Activated naive CD4-positive, alpha-beta T cell treated with anti-CD3 and anti-CD28 coated beads, Interleukin-2, amount 50 U/mL, for 72 hours (primary cell): ENCODE measurements around the gene TMEM87B. TPM values are rescaled to one million over a fixed set of nuclear protein-coding genes. Genes with fewer than 3 reads are reported as not detected.
A peak's percentile ranks its signal among the peaks of the same experiment; 100 is the strongest.
"Not testable (repeated sequence)": the region's sequence is repeated elsewhere in the genome, so short reads cannot be mapped to it uniquely, and the experiment has no call there.

Source experiments
- ATAC-seq, 2 donors: fragments of 150-1000 bp; cut with Tn5 transposase; 2 replicates each; pipeline ENCODE4 v1.10.0; 2021; ENCODE audit warnings: mild to moderate bottlenecking in 2 of 2, moderate library complexity in 2 of 2
- DNase-seq, 2 donors: peaks; one replicate each; pipeline ENCODE4 v3.0.0; 2021 to 2022; ENCODE audit warnings: low spot score in 2 of 2
- H3K27ac Mint-ChIP-seq, 2 donors: one replicate each; pipeline ENCODE4 v1.8.0; 2022; ENCODE audit warnings: mild to moderate bottlenecking in 2 of 2, mixed read lengths in 2 of 2
- H3K36me3 Mint-ChIP-seq, 2 donors: one replicate each; pipeline ENCODE4 v1.8.0; 2022; ENCODE audit warnings: mixed read lengths in 2 of 2
- H3K9me3 Mint-ChIP-seq, 2 donors: one replicate each; pipeline ENCODE4 v1.8.0; 2022; ENCODE audit warnings: mixed read lengths in 2 of 2
- total RNA-seq, 2 donors: library from RNA; stranded (reverse); gene quantifications; one replicate each; pipeline ENCODE4 v1.2.3, GENCODE V29; 2022

The TMEM87B gene
- total RNA-seq, 2 donors from 2014 or later, result 16.8 to 26.2 TPM

- H3K36me3 Mint-ChIP-seq, result peaks cover 6 to 15% of the 10 kb centered on the region in 2 donors
- peaks cover 5 to 24% of the 10 kb centered on the region in 2 donors for H3K9me3 Mint-ChIP-seq
- DNase-seq (no peak), ATAC-seq (no peak)
- H3K27ac Mint-ChIP-seq, result no peak overlapping the region
Observed at GRCh38 chr2:112129060-112129459, 74.0 kb downstream of the TMEM87B start.

GRCh38 chr2:112133344-112133743 is 78.3 kb downstream of the TMEM87B start:
- peaks cover 11 to 15% of the 10 kb centered on the region in 2 donors for H3K36me3 Mint-ChIP-seq
- H3K9me3 Mint-ChIP-seq, result peaks cover 5 to 7% of the 10 kb centered on the region in 2 donors
- DNase-seq, result no peak
- no peak for ATAC-seq
- no peak overlapping the region for H3K27ac Mint-ChIP-seq

GRCh38 chr2:112134120-112134519 is 79.1 kb downstream of the TMEM87B start:
- Mint-ChIP-seq H3K27ac (no peak overlapping the region), H3K9me3 (peaks cover 5 to 6% of the 10 kb centered on the region in 2 donors), H3K36me3 (peaks cover 11 to 15% of the 10 kb centered on the region in 2 donors)
- DNase-seq, result no peak
- ATAC-seq, result no peak

GRCh38 chr2:112136096-112136495 is 81.0 kb downstream of the TMEM87B start:
- DNase-seq, result no peak
- peaks cover 5 to 6% of the 10 kb centered on the region in 2 donors for H3K9me3 Mint-ChIP-seq
- peaks cover 11 to 15% of the 10 kb centered on the region in 2 donors for H3K36me3 Mint-ChIP-seq
- peak overlapping the region; percentile 17 to 89 for H3K27ac Mint-ChIP-seq
- ATAC-seq, result no peak

- Mint-ChIP-seq H3K9me3 (peaks cover 2 to 3% of the 10 kb centered on the region in 2 donors), H3K36me3 (peaks cover 8 to 15% of the 10 kb centered on the region in 2 donors), H3K27ac (peak overlapping the region; percentile 22 to 89)
- DNase-seq (no peak), ATAC-seq (peak; percentile 53 to 88)
Observed at GRCh38 chr2:112137516-112138158, 82.6 kb downstream of the TMEM87B start.

- no peak for DNase-seq
- Mint-ChIP-seq H3K36me3 (peaks cover 5 to 15% of the 10 kb centered on the region in 2 donors), H3K9me3 (no peaks in the 10 kb centered on the region), H3K27ac (peak within 1 kb of the TSS; percentile 22 to 89)
- peak; percentile 37 to 53 for ATAC-seq
Observed at GRCh38 chr2:112138159-112139032, 83.3 kb downstream of the TMEM87B start, which contains the start of gene FBLN7. TSS of gene FBLN7 (plus strand) at chr2:112138385. CDS start at chr2:112138656, 271 bp downstream.

- H3K9me3 Mint-ChIP-seq, DNase-seq, H3K27ac Mint-ChIP-seq, ATAC-seq: not testable (repeated sequence)
- peaks cover under 1 to 15% of the 10 kb centered on the region in 2 donors for H3K36me3 Mint-ChIP-seq
Observed at GRCh38 chr2:112139033-112139614, 84.1 kb downstream of the TMEM87B start.

GRCh38 chr2:112139661-112140204 is 84.7 kb downstream of the TMEM87B start:
- H3K9me3 Mint-ChIP-seq, DNase-seq, ATAC-seq, H3K27ac Mint-ChIP-seq: not testable (repeated sequence)
- peaks cover 0 to 15% of the 10 kb centered on the region in 2 donors for H3K36me3 Mint-ChIP-seq

- Mint-ChIP-seq H3K9me3 (no peaks in the 10 kb centered on the region), H3K36me3 (peaks cover 0 to 15% of the 10 kb centered on the region in 2 donors), H3K27ac (peak overlapping the region in 1 of 2 donors; percentile 55)
- ATAC-seq (no peak), DNase-seq (no peak)
Observed at GRCh38 chr2:112140205-112140802, 85.2 kb downstream of the TMEM87B start.

GRCh38 chr2:112140899-112141625 is 86.0 kb downstream of the TMEM87B start:
- DNase-seq, result no peak
- H3K27ac Mint-ChIP-seq, result no peak overlapping the region
- H3K36me3 Mint-ChIP-seq, result peaks cover 0 to 15% of the 10 kb centered on the region in 2 donors
- H3K9me3 Mint-ChIP-seq, result no peaks in the 10 kb centered on the region
- ATAC-seq, result no peak

GRCh38 chr2:112141626-112142007 is 86.5 kb downstream of the TMEM87B start:
- Mint-ChIP-seq H3K27ac (no peak overlapping the region), H3K36me3 (peaks cover 0 to 9% of the 10 kb centered on the region in 2 donors), H3K9me3 (no peaks in the 10 kb centered on the region)
- DNase-seq (no peak), ATAC-seq (no peak)

- no peak for ATAC-seq
Observed at GRCh38 chr2:112142525-112143078, 87.5 kb downstream of the TMEM87B start.

GRCh38 chr2:112143150-112143549 is 88.1 kb downstream of the TMEM87B start:
- DNase-seq, result no peak
- Mint-ChIP-seq H3K27ac (no peak overlapping the region), H3K9me3 (no peaks in the 10 kb centered on the region), H3K36me3 (no peaks in the 10 kb centered on the region)
- ATAC-seq, result no peak

More at GRCh38 chr2:112142525-112143078, 87.5 kb downstream of the TMEM87B start:
- Mint-ChIP-seq H3K9me3 (no peaks in the 10 kb centered on the region), H3K36me3 (peaks cover 0 to 2% of the 10 kb centered on the region in 2 donors), H3K27ac (no peak overlapping the region)
- DNase-seq, result no peak

GRCh38 chr2:112144966-112145365 is 89.9 kb downstream of the TMEM87B start:
- Mint-ChIP-seq H3K9me3 (peaks cover 0 to 4% of the 10 kb centered on the region in 2 donors), H3K27ac (no peak overlapping the region), H3K36me3 (no peaks in the 10 kb centered on the region)
- ATAC-seq (no peak), DNase-seq (no peak)

- ATAC-seq, result no peak
- H3K36me3 Mint-ChIP-seq, result no peaks in the 10 kb centered on the region
- H3K27ac Mint-ChIP-seq, result no peak overlapping the region
- DNase-seq, result no peak
- peaks cover 0 to 4% of the 10 kb centered on the region in 2 donors for H3K9me3 Mint-ChIP-seq
Observed at GRCh38 chr2:112147382-112148168, 92.5 kb downstream of the TMEM87B start.
